Left lung (tissue), 10 donors: Measurements from ENCODE around the gene DDX47. TPM values are rescaled to one million over a fixed set of nuclear protein-coding genes. Genes with fewer than 3 reads are reported as not detected.

ENCODE experiments used
- ATAC-seq: fragments of 200-7000 bp; cut with Tn5 transposase; one replicate; pipeline ENCODE4 v1.9.1; 2020; ENCODE audit warnings: moderate library complexity
- DNase-seq, 4 donors: peaks; one replicate each; pipeline ENCODE4 v3.0.0-alpha.2; 2013 to 2020
- H3K27ac ChIP-seq, 2 donors: fragments of 200-600 bp; sonication (generic) in 1 of 2; one replicate each; pipeline versions ENCODE4 v1.5.0 to v1.8.0; 2020 to 2021
- H3K27me3 ChIP-seq, 2 donors: fragments of 200-600 bp; sonication (generic) in 1 of 2; one replicate each; pipeline versions ENCODE4 v1.5.0 to v1.8.0; 2020 to 2021
- H3K36me3 ChIP-seq, 2 donors: fragments of 200-600 bp; sonication (generic) in 1 of 2; one replicate each; pipeline versions ENCODE4 v1.5.0 to v1.8.0; 2020 to 2021
- H3K4me1 ChIP-seq, 2 donors: fragments of 200-600 bp; one replicate each; pipeline ENCODE4 v1.8.0; 2021
- H3K4me3 ChIP-seq, 2 donors: fragments of 200-600 bp; sonication (generic) in 1 of 2; one replicate each; pipeline versions ENCODE4 v1.5.0 to v1.8.0; 2020 to 2021; ENCODE audit warnings: mild to moderate bottlenecking in 1 of 2
- H3K9me3 ChIP-seq, 2 donors: fragments of 200-600 bp; sonication (generic) in 1 of 2; one replicate each; pipeline versions ENCODE4 v1.5.0 to v1.8.0; 2020 to 2021
- intact Hi-C, 2 donors: fragments of 100-400 bp; cut with DNase I; formaldehyde crosslinking; loops; one replicate each; pipeline versions ENCODE4 v1.11.2 to v1.14.2; 2022
- microRNA-seq, 2 donors: library from miRNA; unstranded; fragments of <30 nt; microRNA quantifications; one replicate each; pipeline ENCODE4, GENCODE V29; 2019
- polyA plus RNA-seq, 6 donors: library from polyadenylated mRNA; unstranded; fragments of 120-200 nt; gene quantifications; one replicate each; pipeline ENCODE4 v1.2.1, GENCODE V29; 2013; ENCODE audit not compliant: insufficient read length in 6 of 6
- total RNA-seq, 2 donors: library from RNA; stranded (reverse); fragmentation: NEBNext Ultra II Directional; extraction: Animal tissue kit (Norgen Biotek cat#: 25700); gene quantifications; one replicate each; pipeline ENCODE4 v1.2.1, GENCODE V29; 2021
- TF ChIP-seq, protein P1 (sequence below), 2 donors: fragments of 200-600 bp; sonication (generic) in 1 of 2; IDR thresholded peaks; one replicate each; pipeline versions ENCODE4 v1.5.0 to v1.8.0; 2021; ENCODE audit warnings: antibody characterized with exemption in 2 of 2
- donor health status: DM: no; HTN: yes; CAD: no.
- donor health status: DM: no; HTN: no; CAD: no.

DDX47 gene
- total and polyA plus RNA-seq, 8 donors = 44.0 to 86.7 (median 74.8) TPM

DNA sequence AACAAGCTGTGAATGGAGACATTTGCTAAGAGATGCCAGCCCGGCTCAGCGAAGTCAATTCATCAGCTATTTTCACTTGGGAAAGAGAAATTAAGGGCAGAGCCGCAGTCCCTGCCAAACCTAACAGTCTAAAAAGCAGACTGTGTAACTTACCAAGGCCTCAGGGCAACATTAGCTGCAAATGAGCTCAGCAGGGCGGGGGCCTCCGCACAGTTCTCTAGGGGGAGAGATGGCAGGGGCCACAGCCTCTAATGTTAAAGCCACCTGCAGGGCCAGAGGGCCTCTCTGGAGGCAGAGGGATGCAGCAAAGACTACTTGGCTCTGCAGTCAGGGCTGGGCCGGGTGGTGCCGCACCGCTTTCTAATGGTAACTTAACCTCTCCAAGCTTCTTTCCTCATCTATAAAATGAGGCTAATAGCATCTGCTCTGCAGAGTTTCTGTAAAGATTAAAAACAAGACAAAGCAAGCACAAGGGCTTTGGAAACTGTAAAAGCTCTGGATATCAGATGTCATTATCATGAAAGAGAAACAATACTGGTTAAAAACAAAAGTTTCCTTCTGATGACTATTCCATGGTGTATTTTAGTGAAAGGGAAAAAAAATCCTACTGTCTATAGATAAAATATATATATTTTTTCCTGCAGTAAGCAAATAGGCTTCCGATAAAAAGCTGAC lies 64.8 kb downstream of the DDX47 start:
- ATAC-seq (no peak), DNase-seq (no peak)
- Histone ChIP-seq H3K36me3 (no peaks in the 10 kb centered on the region), H3K27ac (peak overlapping the region in 1 of 2 donors; percentile 13), H3K9me3 (no peaks in the 10 kb centered on the region), H3K4me3 (no peak overlapping the region), H3K27me3 (no peaks in the 10 kb centered on the region), H3K4me1 (no peaks in the 10 kb centered on the region)
- TF ChIP-seq, protein P1, sequence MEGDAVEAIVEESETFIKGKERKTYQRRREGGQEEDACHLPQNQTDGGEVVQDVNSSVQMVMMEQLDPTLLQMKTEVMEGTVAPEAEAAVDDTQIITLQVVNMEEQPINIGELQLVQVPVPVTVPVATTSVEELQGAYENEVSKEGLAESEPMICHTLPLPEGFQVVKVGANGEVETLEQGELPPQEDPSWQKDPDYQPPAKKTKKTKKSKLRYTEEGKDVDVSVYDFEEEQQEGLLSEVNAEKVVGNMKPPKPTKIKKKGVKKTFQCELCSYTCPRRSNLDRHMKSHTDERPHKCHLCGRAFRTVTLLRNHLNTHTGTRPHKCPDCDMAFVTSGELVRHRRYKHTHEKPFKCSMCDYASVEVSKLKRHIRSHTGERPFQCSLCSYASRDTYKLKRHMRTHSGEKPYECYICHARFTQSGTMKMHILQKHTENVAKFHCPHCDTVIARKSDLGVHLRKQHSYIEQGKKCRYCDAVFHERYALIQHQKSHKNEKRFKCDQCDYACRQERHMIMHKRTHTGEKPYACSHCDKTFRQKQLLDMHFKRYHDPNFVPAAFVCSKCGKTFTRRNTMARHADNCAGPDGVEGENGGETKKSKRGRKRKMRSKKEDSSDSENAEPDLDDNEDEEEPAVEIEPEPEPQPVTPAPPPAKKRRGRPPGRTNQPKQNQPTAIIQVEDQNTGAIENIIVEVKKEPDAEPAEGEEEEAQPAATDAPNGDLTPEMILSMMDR (IDR thresholded peaks at IDR 0.05) = no peak
- intact Hi-C loops = no loop called here

Small RNAs within 50 kb of the gene (microRNA-seq; reads per million reads assigned to microRNA genes)
- 0 reads per million in 2 donors for gene MIR613

Other genes with a start within 250 kb of the DDX47 start
- gene CREBL2, start 201.5 kb upstream of the DDX47 start, total RNA-seq = 10 to 100 TPM; 33.4 to 35.9 TPM
- gene CREBL2, start 201.5 kb upstream of the DDX47 start, polyA plus RNA-seq = 10 to 100 TPM; 23.9 to 32.3 (median 29.5) TPM
- under 1 TPM; 0.24 to 0.70 TPM for gene GPR19, start 117.2 kb upstream of the DDX47 start, total RNA-seq
- 1 to 10 TPM in 4 of 6 donors, under 1 TPM in 2; 0.89 to 1.6 (median 1.4) TPM for gene GPR19, start 117.2 kb upstream of the DDX47 start, polyA plus RNA-seq
- gene CDKN1B, start 96.0 kb upstream of the DDX47 start, total RNA-seq = 10 to 100 TPM; 36.8 to 43.1 TPM
- 10 to 100 TPM; 62.4 to 73.6 (median 66.7) TPM for gene CDKN1B, start 96.0 kb upstream of the DDX47 start, polyA plus RNA-seq
- 1 to 10 TPM; 7.3 to 8.9 TPM for gene APOLD1, start 27.7 kb upstream of the DDX47 start, total RNA-seq
- 10 to 100 TPM in 4 of 6 donors, 1 to 10 TPM in 2; 7.5 to 14.1 (median 11.3) TPM for gene APOLD1, start 27.7 kb upstream of the DDX47 start, polyA plus RNA-seq
- gene GPRC5A, start 78.2 kb downstream of the DDX47 start, total RNA-seq = 1,000 to 10,000 TPM in 1 of 2 donors, 100 to 1,000 TPM in 1; 478 to 1,562 TPM
- 10 to 100 TPM in 5 of 6 donors, 1 to 10 TPM in 1; 9.6 to 23.2 (median 15.7) TPM for gene GPRC5A, start 78.2 kb downstream of the DDX47 start, polyA plus RNA-seq
- gene GPRC5D, start 138.8 kb downstream of the DDX47 start, total RNA-seq = not detected
- 1 to 10 TPM in 2 of 6 donors, under 1 TPM in 4; 0.69 to 1.7 (median 0.84) TPM for gene GPRC5D, start 138.8 kb downstream of the DDX47 start, polyA plus RNA-seq
- gene HEBP1, start 186.9 kb downstream of the DDX47 start, total RNA-seq = 10 to 100 TPM; 79.5 to 81.1 TPM
- 10 to 100 TPM; 58.9 to 75.8 (median 64.6) TPM for gene HEBP1, start 186.9 kb downstream of the DDX47 start, polyA plus RNA-seq
- gene FAM234B, start 231.0 kb downstream of the DDX47 start, total RNA-seq = 10 to 100 TPM in 1 of 2 donors, 1 to 10 TPM in 1; 8.3 to 11.0 TPM
- 1 to 10 TPM; 7.3 to 9.4 (median 8.9) TPM for gene FAM234B, start 231.0 kb downstream of the DDX47 start, polyA plus RNA-seq